NB4 (cell line): ENCODE data around the gene WDR26.
A peak's percentile ranks its signal among the peaks of the same experiment; 100 is the strongest.
"Not testable (repeated sequence)": the region's sequence is repeated elsewhere in the genome, so short reads cannot be mapped to it uniquely, and the experiment has no call there.

Experiments
- DNase-seq: peaks from one replicate; pipeline ENCODE4 v3.0.0; 2010; ENCODE audit warnings: low read depth
- H3K4me3 ChIP-seq: one replicate; pipeline ENCODE4 v1.5.1; 2011; ENCODE audit warnings: mild to moderate bottlenecking, low read depth, low read length, moderate library complexity
- CTCF ChIP-seq: IDR thresholded peaks from one replicate; pipeline ENCODE4 v1.5.1; 2012; ENCODE audit warnings: low read depth, low read length
- MAX ChIP-seq: IDR thresholded peaks from 2 replicates; pipeline ENCODE4 v1.6.1; 2011; ENCODE audit warnings: low read depth, low read length
- MYC ChIP-seq: IDR thresholded peaks from 2 replicates; pipeline ENCODE4 v1.6.1; 2011; ENCODE audit warnings: low read depth, low read length
- POLR2A ChIP-seq: IDR thresholded peaks from 2 replicates; pipeline ENCODE4 v1.6.1; 2011; ENCODE audit warnings: mild to moderate bottlenecking; ENCODE audit not compliant: insufficient read length; ENCODE audit errors: extremely low read depth

The WDR26 gene

GRCh38 chr1:224356685-224357625 is 77.6 kb downstream of the WDR26 start, which contains the start of gene CNIH4:
Gene CNIH4 (plus strand): TSS chr1:224356879. CDS start chr1:224356925, 46 bp downstream.
- peak within 1 kb of the TSS; percentile 88 for H3K4me3 ChIP-seq
- DNase-seq = peak; percentile 95
- TF ChIP-seq CTCF (no peak), MYC (peak; percentile 54), MAX (peak; percentile 71), POLR2A (peak; percentile 80)

GRCh38 chr1:224353975-224354925 is 80.3 kb downstream of the WDR26 start:
- H3K4me3 ChIP-seq = no peak overlapping the region
- no peak for DNase-seq
- TF ChIP-seq MYC (no peak), CTCF (no peak), MAX (no peak), POLR2A (no peak)

GRCh38 chr1:224352436-224353085 is 82.0 kb downstream of the WDR26 start:
- not testable (repeated sequence) for DNase-seq, H3K4me3 ChIP-seq

GRCh38 chr1:224349716-224350115 is 84.9 kb downstream of the WDR26 start:
- H3K4me3 ChIP-seq, DNase-seq: not testable (repeated sequence)

GRCh38 chr1:224348137-224348536 is 86.5 kb downstream of the WDR26 start:
- TF ChIP-seq MYC (no peak), MAX (no peak), CTCF (no peak), POLR2A (no peak)
- no peak for DNase-seq
- no peak overlapping the region for H3K4me3 ChIP-seq

- DNase-seq = no peak
- no peak for TF ChIP-seq MYC
- no peak for TF ChIP-seq POLR2A
- TF ChIP-seq MAX = no peak
- no peak for TF ChIP-seq CTCF
- H3K4me3 ChIP-seq = no peak overlapping the region
These were observed 90.9 kb downstream of the WDR26 start for GRCh38 chr1:224343679-224344078.

- DNase-seq = peak; percentile 36
- H3K4me3 ChIP-seq = peak overlapping the region; percentile 34
These were observed 93.9 kb downstream of the WDR26 start for GRCh38 chr1:224340453-224341384.
